Measurements from ENCODE around the gene CYP1A1.
"Not testable (repeated sequence)": the region's sequence is repeated elsewhere in the genome, so short reads cannot be mapped to it uniquely, and the experiment has no call there.

CYP1A1 gene

DNA sequence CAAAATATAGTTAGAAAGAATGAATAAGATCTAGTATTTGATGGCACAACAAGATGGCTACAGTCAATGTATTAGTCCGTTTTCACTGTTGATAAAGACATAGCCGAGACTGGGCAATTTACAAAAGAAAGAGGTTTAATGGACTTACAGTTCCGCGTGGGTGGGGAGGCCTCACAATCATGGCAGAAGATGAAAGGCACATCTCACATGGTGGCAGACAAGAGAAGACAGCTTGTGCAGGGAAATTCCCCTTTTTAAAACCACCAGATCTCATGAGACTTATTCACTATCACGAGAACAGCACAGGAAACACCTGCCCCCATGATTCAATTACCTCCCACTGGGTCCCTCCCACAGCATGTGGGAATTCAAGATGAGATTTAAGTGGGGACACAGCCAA is 12.9 kb upstream of the CYP1A1 start:
- not testable (repeated sequence) for DNase-seq (ENCODE audit: low read depth in 2 of 2)

DNA sequence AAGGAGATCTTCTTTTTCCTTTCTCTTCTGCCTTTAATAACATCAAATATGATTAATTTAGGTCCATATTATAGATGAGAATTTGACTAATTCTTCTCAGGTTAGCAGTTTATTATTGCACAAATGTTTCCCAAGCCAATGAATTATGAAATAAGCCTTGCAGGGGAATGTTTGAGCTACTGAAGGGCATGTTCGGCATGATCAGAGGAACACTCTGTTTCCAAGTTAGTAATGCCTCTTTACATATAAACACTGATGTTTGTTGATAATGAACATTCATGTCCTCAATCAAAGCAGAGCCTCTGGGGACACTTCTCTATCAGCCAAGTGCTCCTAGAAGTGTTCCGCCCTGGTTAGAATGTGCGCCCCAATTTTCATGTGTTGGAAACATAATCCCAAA is 10.0 kb upstream of the CYP1A1 start:
- no peak for DNase-seq (ENCODE audit: low read depth in 2 of 2)

DNA sequence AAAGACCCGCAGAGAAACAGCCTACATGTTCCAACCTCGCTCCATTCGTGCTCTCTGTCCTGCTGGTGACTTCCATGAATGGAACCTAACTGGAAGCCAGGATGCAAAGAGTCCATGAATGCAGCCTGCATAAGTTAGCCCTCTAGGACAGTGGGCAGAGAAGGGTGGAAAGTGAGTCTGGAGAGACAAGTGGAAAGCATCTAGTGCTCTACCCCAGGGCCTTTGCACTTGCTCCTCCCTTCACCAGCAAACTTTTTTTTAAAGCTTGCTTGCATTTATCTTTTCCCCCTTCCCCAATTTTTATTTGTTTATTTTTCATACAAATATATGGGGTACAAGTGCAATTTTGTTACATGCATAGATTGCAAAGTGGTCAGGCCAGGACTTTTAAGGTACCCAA is 7.9 kb upstream of the CYP1A1 start:
- DNase-seq (ENCODE audit: low read depth in 2 of 2): no peak

DNA sequence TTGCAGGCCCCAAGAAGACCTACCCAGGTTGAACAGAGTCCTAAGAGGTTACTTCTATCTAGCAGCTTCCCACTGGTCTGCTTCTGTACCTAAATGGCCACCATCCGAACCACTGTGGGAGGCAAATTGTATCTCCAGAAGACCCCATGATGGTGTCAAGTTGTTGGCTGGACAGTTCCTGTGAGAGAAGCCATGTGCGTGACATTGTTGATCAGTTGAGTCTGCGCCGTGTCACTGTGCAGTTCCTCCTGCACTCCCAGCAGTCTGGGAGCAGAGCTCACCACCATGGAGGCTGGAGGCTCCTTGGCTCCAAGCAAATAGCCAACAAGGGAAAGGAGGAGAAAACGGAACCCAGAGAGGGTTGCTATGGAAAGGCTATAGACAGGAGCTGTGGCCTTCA is 7.5 kb upstream of the CYP1A1 start:
- no peak for DNase-seq (ENCODE audit: low read depth in 2 of 2)

DNA sequence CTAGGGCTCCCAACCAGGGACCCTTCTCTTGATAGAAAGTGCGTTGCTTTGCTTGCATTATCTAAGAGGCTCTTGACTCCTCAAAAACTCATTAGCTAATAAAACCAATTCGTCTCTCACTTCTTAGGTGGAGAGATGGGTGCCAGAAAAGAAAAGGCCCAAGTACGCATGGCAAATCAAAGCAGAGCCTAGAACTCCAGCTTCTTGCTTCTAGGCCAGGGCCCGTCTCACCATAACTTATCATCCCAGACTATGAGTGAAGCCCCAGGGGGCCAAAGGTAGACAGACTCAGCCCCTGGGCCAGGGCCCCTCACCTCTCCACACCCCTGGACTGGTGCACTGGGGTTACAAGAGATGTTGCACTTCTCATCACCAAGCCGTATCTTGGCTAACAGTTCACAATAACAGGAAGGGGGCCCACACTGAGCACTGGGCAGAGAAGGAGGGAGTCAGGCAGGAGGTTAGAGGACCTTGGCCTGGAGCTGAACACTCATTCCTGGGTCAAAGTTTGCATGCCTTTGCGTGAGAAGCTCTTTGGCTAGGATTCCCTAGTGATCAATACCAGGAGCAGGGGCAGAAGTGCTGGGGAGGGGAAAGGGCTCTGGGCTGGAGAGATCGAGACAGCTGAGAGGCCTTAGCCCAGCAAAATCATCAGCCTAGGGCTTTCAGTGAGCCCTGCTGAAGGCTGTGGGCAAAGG is 5.4 kb upstream of the CYP1A1 start:
- DNase-seq (ENCODE audit: low read depth in 2 of 2): no peak

DNA sequence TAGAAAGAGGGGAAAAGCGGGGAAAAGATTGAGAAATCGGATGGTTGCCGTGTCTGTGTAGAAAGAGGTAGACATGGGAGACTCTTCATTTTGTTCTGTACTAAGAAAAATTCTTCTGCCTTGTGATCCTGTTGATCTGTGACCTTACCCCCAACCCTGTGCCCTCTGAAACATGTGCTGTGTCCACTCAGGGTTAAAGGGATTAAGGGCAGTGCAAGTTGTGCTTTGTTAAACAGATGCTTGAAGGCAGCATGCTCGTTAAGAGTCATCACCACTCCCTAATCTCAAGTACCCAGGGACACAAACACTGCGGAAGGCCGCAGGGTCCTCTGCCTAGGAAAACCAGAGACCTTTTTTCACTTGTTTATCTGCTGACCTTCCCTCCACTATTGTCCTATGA is 4.0 kb upstream of the CYP1A1 start:
- not testable (repeated sequence) for DNase-seq (ENCODE audit: low read depth in 2 of 2)

DNA sequence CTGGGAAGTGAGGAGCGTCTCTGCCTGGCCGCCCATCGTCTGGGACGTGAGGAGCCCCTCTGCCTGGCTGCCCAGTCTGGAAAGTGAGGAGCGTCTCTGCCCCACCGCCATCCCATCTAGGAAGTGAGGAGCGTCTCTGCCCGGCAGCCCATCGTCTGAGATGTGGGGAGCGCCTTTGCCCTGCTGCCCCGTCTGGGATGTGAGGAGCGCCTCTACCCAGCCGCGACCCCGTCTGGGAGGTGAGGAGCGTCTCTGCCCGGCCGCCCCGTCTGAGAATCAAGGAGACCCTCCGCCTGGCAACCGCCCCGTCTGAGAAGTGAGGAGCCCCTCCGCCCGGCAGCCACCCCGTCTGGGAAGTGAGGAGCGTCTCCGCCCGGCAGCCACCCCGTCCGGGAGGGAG is 3.4 kb upstream of the CYP1A1 start:
- not testable (repeated sequence) for DNase-seq (ENCODE audit: low read depth in 2 of 2)

DNA sequence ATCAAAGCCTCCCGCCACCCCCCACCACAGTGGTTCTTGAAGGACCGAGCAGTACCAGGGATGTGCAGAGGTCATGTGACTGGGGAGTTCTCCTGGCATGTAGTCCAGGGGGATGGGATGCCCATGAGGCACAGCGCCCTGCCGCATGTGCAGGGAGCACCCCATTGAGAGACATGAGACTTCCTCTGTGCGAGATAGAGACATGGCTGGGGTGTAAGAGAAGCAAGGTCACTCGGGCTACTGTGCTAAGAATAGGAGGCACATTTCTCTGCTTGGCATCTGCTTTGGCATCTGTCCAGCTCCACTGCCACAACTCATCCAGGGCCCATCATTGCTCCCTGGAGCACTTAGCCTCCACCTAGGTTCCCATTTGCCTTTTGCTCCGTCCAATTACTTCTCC is 2.4 kb upstream of the CYP1A1 start:
- no peak for DNase-seq (ENCODE audit: low read depth in 2 of 2)

DNA sequence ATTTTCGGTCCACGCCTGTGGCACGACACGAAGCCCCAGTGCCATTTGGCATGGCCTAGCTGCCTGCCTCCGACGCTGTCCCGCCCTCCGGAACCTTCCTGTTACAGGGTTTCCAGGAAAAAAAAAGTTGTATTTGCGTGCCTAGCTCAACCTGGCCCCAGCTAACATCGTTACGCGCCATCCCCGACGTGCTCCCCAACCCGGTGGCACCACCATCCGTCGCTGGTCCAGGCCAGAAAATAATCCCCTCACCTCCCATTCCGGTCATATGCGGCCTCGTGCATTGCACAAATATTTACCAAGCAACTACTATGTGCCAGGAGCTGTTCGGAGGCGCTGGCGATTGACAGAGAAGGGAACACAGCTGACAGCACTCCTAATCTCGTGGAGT is 1.4 kb upstream of the CYP1A1 start:
- DNase-seq (ENCODE audit: low read depth in 2 of 2): no peak

DNA sequence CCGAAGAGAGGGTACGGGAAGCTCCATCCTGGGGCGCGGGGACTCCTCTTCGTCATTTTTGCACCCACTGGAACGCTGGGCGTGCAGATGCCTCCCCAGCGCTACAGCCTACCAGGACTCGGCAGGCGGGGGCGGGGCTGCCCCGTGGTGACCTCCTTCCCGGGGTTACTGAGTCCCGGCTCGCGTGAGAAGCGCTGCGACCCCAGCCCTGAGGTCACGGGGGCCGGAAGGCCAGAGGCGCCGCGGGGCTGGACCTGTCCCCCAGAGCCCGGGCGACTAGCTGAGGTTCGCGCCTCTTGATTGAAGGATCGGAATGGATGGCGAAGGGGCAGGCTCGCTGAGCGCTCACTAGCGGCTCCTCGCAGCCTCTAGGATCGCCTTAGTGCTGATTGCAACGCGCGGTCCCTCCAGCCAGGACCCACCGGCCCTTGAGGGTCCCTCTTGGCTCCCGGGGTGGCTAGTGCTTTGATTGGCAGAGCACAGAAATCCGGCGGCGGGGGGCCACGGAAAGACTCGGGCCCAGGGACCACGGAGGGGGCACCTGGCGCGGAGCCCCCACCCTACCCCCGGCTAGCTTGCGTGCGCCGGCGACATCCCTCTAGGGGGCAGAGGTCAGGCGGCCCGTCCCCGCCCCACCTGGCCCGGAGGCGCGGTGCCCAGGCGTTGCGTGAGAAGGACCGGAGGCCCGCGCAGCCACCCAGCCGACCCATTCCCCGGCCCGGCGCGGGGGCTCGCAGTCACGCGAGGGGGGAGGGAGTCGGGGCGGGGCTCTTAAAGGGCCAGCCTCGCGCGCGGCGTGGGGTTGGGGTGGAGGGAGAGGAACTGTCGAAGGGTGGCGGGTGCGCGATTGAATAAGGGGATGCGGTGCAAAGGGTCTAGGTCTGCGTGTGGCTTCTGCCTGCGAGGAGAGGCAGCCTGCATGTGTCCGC is 781 bp upstream of the CYP1A1 start:
- DNase-seq (ENCODE audit: low read depth in 2 of 2): peak; percentile 35 to 50

DNA sequence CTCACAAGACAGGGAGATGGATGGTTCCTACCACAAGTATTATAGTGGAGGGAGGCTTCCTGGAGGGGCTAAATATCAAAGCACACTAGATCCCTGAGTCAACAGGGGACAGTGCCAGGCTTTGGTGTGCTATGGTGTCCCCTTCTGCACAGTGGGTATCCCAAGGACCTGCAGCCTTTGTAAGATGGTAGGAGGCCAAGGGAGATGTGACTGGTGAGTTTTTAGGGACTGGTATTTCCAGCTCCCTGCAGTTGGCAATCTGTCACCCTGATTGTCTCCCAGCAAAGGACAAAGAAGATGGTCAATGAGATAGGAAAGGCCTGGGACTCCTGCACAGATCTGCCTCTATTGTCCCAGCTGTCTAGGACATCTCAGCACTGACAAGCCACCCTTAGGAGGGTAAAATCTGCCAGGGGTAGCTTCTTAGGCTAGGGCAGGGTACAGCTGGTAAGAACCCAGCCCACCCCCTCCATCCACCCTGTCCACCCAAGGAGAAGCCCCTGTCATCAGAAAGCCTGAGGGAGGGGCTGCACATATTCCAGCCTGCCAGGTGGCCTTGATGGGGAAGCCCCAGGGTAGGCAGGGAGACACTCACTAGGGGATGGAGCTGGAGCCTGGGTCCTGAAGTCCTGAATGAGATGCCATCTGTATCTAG is 631 bp downstream of the CYP1A1 start:
- no peak for DNase-seq (ENCODE audit: low read depth in 2 of 2)

DNA sequence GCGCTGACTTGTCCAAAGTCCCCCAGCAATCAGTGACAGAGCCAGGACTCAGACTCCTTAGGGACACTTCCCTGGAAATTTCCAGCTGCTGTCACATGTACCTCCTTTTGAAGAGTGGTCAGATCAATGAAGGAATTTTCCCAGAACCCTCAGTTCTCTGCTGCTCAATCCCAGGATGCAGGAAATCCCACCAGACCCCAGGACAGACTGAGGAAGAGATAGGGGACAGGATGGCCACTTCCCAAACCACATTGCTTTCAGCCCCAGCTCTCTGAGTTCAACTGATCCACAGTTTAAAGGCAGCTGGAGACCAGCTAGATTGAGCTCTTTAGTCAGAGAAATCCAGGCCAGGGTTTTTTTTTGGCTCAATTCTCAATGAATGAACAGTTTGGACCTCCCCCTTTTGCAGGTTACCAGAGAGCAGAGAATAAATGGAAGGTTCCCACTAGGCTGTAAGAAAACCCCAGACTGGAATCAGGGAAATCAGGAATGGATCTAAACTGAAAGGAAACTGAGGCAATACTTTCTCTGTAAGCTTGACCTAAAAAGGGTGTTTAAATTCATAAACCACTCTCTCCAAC is 1.5 kb downstream of the CYP1A1 start:
- DNase-seq (ENCODE audit: low read depth in 2 of 2): no peak

DNA sequence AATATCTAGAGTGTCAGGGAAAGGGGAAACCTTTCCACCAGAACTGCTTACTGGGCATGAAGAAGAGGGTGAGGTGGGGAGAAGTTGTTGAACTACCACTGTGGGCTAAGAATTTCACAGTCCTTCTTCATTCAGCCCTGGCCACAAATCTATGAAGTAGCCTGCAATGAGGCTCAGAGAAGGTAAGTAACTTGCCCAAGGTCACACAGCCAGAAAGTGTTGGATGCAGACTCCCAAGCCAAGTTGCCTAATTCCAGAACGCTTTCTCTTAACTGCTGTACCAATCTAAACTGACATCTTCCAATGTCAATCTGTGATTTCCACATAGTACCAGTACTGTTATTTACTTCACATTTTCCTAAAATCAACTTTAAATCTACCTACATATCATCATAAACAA is 2.1 kb downstream of the CYP1A1 start:
- DNase-seq (ENCODE audit: low read depth in 2 of 2): no peak

DNA sequence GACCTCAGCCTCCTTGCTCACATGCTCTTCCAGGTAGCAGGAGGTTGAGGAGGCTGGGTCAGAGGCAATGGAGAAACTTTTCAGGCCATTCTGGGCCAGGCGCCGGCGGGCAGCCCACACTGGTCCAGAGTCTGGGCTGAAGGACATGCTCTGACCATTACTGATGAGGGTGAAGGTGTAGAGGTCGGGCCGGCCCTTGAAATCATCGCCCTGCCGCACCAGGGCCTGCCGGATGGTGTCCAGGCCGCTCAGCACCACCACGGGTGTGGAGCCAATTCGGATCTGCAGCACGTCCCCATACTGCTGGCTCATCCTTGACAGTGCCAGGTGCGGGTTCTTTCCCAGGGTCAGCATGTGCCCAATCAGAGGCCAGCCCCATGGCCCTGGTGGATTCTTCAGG is 2.7 kb downstream of the CYP1A1 start:
- DNase-seq (ENCODE audit: low read depth in 2 of 2): no peak

DNA sequence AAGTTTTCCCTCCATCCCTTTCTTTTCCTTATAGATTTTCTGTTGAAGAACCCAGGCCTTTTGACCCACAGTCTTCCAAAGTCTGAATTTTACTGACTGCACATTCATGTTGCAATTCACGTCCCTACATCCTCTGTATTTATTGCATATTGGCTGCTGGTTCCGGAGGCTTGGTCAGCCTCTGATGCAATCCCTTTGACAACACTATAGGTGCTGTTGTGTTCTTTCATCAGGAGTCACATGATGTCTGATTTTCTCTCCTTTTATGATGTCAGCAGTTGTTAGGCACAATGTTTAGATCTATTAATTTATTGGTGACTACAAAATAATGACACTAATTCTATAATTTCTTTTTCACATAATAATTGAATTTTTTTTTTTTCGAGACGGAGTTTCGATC is 8.7 kb downstream of the CYP1A1 start:
- DNase-seq (ENCODE audit: low read depth in 2 of 2): no peak

DNA sequence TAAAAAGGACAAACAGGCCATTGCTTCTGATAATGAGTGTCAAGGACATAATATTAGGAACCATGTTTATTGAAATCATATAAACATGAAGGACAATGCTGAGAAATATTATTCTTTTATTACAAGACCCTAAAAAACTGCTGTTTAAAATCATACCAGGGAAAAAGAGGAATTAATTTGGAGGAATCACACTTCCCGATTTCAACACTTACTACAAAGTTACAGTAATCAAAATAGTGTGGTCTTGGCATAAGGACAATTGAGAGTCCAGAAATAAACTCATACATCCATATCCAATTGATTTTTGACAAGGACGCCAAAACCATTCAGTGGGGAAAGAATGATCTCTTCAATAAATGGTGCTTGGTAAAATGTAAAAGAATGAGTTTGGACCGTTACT is 13.0 kb downstream of the CYP1A1 start:
- no peak for DNase-seq (ENCODE audit: low read depth in 2 of 2)

DNA sequence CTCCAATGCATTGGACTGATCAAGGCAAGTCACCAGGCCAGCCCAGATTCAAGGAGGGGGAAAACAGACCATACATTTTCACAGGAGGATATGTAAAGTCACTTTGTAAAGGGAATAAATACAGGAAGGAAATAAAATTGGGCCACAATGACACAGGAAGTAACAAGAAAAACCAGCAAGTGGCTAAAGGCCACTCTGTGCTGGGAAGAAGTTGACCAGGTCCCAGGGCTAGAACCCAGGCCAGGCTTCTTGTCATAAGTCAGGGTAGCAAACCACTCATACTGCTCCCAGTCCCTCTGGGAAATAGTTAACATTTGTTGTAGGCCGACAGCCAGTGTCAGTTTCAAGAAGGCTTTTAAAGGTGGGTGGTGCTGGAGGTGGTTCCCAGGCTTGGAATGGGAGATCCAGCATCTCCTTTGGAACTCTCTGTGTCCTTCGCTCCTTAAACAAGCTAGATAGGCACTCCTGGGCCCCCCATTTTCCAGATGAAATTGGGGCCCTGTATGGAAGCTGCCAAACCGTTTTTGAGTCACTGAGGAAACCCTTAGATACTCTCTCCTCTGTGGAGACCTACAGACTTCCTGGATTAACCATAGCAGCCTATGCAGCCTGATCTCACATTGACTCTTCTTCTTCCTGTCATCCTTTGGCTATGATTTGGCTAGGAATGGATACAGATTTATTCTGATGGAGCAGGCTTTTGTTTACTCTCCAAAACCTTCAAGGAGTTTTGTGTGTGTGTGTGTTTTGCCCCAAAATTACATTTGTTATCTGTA is 14.8 kb downstream of the CYP1A1 start:
- no peak for DNase-seq (ENCODE audit: low read depth in 2 of 2)

DNA sequence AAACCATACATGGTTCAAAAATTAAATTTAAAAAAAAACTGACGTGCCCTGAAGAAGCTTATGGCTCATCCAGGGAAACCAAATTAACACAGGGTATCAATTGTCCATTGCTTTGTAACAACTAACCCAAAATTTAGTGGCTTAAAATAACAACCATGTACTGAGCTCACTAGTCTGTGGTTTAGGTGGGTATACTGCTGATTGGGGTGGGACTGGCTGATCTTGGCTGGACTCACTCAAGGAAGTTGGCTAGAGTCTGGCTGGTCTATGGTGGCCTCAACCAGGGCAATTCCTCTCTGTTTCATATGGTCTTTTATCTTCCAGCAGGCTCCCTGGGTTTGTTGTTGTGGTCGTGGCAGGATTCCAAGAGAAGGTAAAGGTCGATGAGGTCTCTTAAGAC is 15.4 kb downstream of the CYP1A1 start:
- no peak for DNase-seq (ENCODE audit: low read depth in 2 of 2)

DNA sequence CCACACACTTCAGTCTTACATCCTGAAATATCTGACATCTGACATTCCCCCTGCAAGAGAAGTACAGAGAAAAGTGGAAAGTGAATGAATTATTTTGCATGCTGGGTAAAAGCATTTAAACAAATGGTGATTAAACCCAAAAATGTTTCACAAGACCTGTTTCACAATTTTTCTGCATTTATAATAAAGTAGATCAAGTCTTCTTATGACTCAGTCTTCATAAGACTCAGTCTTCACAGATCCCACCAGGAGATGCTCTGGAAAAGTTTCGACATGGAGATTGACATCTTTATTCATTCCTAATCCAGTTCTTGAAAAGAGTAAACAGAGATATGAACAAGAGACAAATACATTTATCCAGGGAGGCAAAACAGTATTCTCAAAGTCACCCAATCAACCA is 16.3 kb downstream of the CYP1A1 start:
- no peak for DNase-seq (ENCODE audit: low read depth in 2 of 2)

DNA sequence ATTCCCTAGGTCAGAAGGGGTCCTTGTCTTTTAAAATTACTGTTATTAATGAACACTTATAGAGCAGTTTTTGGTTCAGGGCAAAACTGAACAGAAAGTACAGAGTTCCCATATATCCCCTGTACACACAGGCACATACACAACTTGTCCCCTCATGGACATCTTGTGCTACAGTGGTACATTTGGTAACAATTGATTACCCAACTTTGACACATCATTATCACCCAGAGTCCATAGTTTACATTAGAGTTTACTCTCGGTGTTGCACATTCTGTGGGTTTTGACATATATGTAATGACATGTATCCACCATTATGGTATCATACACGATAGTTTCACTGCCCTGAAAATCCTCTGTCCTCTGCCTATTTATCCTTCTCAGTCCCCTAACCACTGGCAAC is 28.5 kb downstream of the CYP1A1 start:
- no peak for DNase-seq (ENCODE audit: low read depth in 2 of 2)

DNA sequence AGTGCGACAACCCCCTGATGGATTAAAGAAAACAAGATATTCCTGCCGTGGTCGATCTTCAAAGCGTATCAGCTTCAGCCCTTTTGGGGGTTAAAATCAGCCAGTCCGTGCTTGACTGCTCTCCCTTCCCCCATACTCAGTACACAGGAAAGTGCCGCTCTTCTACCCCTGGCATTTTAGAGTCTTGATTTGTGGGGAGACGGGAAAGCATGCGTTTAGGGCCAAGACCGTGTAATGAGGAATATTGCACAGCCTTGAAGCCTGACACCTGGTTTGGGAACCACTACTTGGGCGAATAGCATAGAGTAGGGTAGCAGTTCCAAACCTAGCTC is 29.0 kb downstream of the CYP1A1 start:
- DNase-seq (ENCODE audit: low read depth in 2 of 2): no peak
